Loucy (cell line): ENCODE results near the gene TOP2A.

Source experiments
- EZH2phosphoT487 ChIP-seq: fragments of 200-600 bp; IDR thresholded peaks from 2 replicates; pipeline ENCODE4 v1.6.1; 2018; ENCODE audit warnings: antibody characterized with exemption, mild to moderate bottlenecking, moderate library complexity, borderline replicate concordance
- TF ChIP-seq, protein P1 (sequence below): fragments of 200-600 bp; sonication (generic); conservative IDR thresholded peaks from 2 replicates; pipeline ENCODE4 v1.5.1; 2014; ENCODE audit warnings: mild to moderate bottlenecking, antibody characterized with exemption, low read length

DNA sequence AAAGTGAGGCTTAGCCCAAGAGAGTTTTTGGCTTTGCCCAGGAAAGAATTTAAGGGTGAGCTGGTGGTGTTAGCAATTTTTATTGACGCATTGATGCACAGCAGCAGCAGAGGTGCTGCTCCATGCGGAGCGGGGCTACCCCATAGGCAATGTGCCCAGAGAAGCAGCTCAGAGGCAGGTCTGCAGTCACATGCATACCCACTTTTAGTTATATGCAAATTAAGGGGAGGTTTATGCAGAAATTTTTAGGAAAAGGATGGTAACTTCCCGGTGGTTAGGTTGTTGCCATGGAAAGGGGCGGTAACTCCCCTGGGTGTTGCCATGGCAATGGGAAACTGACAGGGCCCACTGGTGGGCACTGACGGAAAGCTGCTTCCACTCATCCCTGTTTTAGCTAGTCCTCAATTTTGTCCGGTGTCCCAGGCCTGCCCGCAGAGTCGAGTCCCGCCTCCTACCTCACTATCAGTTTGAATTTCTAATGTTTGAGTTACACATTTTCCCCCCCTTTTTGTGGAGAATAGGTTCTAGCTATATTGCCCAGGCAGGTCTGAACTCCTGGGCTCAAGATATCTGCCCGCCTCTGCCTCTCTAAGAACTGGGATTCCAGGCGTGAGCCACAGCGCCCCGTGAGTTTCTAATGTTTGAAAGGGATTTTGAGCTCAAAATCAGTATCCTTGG, 42.7 kb downstream of the TOP2A start:
- TF ChIP-seq, protein P1, sequence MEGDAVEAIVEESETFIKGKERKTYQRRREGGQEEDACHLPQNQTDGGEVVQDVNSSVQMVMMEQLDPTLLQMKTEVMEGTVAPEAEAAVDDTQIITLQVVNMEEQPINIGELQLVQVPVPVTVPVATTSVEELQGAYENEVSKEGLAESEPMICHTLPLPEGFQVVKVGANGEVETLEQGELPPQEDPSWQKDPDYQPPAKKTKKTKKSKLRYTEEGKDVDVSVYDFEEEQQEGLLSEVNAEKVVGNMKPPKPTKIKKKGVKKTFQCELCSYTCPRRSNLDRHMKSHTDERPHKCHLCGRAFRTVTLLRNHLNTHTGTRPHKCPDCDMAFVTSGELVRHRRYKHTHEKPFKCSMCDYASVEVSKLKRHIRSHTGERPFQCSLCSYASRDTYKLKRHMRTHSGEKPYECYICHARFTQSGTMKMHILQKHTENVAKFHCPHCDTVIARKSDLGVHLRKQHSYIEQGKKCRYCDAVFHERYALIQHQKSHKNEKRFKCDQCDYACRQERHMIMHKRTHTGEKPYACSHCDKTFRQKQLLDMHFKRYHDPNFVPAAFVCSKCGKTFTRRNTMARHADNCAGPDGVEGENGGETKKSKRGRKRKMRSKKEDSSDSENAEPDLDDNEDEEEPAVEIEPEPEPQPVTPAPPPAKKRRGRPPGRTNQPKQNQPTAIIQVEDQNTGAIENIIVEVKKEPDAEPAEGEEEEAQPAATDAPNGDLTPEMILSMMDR: no peak
- TF ChIP-seq EZH2phosphoT487: no peak
